Ectodermal cell (in vitro differentiated cells): ENCODE results near the gene KIAA1217.
"Not testable (repeated sequence)": the region's sequence is repeated elsewhere in the genome, so short reads cannot be mapped to it uniquely, and the experiment has no call there.

Source experiments
- H3K27ac ChIP-seq: 2 replicates; pipeline ENCODE4 v1.7.0; 2013; ENCODE audit warnings: mild to moderate bottlenecking, low read depth, low read length; ENCODE audit not compliant: insufficient read depth, poor library complexity, severe bottlenecking
- H3K27me3 ChIP-seq: 2 replicates; pipeline ENCODE4 v1.7.0; 2013; ENCODE audit warnings: mild to moderate bottlenecking, low read length; ENCODE audit not compliant: insufficient read depth, control insufficient read depth, poor library complexity, severe bottlenecking
- H3K36me3 ChIP-seq: one replicate; pipeline ENCODE4 v1.7.0; 2013; ENCODE audit warnings: low read length; ENCODE audit not compliant: control insufficient read depth, insufficient read depth
- H3K4me1 ChIP-seq: one replicate; pipeline ENCODE4 v1.7.0; 2013; ENCODE audit warnings: low read length; ENCODE audit not compliant: control insufficient read depth, insufficient read depth
- H3K4me3 ChIP-seq: 2 replicates; pipeline ENCODE4 v1.7.0; 2013; ENCODE audit warnings: low read depth, low read length, control low read depth; ENCODE audit not compliant: insufficient read depth
- H3K9me3 ChIP-seq: 2 replicates; pipeline ENCODE4 v1.7.0; 2013; ENCODE audit warnings: mild to moderate bottlenecking, low read length, moderate library complexity; ENCODE audit not compliant: control insufficient read depth
- WGBS, 2 experiments: methylation state at CpG; one replicate each; pipeline ENCODE4 v1.1.7; 2013; ENCODE audit warnings: missing lambda C conversion rate in 2 of 2; 5-methylcytosine and 5-hydroxymethylcytosine counted together

Gene KIAA1217

DNA sequence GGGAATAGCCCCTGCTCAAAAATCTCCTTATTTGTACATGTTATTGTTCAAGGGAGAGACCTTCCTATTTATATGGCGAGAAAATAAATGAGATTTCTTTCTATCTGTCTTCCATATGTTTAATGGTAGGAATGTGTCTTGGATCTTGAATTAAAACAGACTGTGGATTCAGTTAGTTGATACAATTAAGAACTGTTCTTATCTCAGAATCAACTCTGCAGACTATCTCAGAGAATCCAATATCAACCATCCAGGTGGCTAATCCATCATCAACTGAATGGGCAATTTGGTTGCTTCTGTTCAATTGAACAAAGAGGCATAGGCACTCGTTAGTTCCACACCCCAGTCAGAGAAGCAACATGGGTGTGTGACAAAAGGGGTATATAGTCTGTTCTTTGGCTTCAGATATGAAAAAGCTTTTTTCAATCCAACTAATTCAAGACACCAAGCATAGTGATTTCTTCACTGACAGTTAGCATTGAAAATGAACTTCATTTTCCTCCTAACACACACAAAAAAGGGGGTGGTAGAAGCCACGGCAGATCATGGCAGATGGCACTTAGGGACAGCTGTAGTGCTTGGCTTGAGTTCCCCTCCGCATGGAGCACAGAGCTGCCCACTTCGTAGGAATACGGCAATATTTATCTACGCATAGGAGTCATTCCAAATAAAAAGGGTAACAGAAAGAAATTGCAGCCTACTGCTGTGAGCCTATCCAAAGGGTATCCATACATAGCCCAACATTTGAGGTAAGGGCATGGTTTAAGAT lies 135.9 kb downstream of the KIAA1217 start:
- Histone ChIP-seq H3K27me3 (no peaks in the 10 kb centered on the region), H3K4me3 (no peak overlapping the region), H3K27ac (no peak overlapping the region), H3K4me1 (peaks cover 8% of the 10 kb centered on the region), H3K36me3 (no peaks in the 10 kb centered on the region), H3K9me3 (no peaks in the 10 kb centered on the region)
- WGBS, 2 experiments = 91 to 94% methylated on average over 7 of the region's 7 CpGs

DNA sequence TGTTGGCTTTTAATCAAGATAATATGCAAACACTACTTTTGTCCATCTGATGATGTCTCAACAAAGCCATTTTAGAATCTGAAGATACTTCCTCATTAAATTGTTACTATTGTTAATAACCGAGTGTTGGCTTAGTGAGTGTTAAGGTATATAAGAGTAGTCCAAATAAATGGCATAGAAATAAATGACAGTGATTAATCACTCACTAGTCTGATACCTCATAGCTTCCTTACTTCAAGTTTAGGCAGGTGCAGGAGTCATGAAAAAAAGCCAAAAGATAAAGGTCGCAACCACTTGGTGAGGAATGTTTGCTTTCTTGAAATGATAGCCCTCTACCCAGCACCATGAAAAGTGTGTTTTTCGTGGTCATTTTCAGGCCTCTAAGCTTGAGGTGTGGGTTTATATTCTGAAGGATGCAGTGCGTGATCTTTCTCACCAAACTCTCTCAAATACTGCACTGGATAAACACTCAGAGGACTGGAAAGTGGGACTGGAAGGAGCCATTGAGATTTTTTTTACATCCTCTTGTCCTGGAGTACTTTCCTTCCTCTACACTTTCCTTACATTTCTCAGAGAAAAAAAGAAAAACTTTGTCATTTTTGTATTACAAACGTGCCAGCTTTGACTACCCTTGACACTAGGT lies 138.1 kb downstream of the KIAA1217 start:
- no peaks in the 10 kb centered on the region for H3K36me3 ChIP-seq
- H3K4me1 ChIP-seq = peaks cover 16% of the 10 kb centered on the region
- no peaks in the 10 kb centered on the region for H3K27me3 ChIP-seq
- WGBS, 2 experiments = 92 to 97% methylated on average over 3 of the region's 5 CpGs
- no peaks in the 10 kb centered on the region for H3K9me3 ChIP-seq
- no peak overlapping the region for H3K4me3 ChIP-seq
- no peak overlapping the region for H3K27ac ChIP-seq

DNA sequence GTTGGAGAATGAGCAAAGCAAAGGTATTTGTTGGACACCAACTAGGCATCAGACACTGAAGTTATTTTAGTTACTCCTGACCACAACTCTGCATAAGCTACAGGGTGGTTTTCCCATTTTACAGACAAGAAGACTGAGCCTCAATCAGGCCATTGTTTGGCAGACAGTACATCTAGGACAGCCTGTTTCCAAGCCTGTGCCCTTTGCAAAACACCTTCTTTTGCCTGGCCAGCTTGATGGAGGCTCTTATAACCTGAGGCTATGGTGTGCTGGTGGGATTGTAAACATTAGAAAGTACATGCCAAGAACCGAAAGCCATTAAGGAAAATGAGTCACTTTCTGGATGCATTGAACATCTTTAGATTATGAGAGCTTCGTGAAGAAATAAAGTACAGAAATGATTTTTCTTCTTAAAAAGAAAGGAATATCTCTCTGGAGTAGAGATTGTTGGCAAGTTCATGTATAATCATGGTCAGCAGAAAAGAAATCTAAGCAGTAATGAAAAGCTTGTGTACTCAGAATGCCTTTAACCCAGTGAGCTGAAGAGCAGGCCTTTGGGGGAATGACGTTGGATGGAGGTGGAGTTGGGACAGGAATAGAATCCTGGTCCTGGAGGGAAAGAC lies 140.6 kb downstream of the KIAA1217 start:
- peaks cover 28% of the 10 kb centered on the region for H3K4me1 ChIP-seq
- no peak overlapping the region for H3K27ac ChIP-seq
- H3K4me3 ChIP-seq = no peak overlapping the region
- no peaks in the 10 kb centered on the region for H3K36me3 ChIP-seq
- WGBS, 2 experiments = 90 to 94% methylated on average over 3 of the region's 3 CpGs
- H3K27me3 ChIP-seq = no peaks in the 10 kb centered on the region
- no peaks in the 10 kb centered on the region for H3K9me3 ChIP-seq

DNA sequence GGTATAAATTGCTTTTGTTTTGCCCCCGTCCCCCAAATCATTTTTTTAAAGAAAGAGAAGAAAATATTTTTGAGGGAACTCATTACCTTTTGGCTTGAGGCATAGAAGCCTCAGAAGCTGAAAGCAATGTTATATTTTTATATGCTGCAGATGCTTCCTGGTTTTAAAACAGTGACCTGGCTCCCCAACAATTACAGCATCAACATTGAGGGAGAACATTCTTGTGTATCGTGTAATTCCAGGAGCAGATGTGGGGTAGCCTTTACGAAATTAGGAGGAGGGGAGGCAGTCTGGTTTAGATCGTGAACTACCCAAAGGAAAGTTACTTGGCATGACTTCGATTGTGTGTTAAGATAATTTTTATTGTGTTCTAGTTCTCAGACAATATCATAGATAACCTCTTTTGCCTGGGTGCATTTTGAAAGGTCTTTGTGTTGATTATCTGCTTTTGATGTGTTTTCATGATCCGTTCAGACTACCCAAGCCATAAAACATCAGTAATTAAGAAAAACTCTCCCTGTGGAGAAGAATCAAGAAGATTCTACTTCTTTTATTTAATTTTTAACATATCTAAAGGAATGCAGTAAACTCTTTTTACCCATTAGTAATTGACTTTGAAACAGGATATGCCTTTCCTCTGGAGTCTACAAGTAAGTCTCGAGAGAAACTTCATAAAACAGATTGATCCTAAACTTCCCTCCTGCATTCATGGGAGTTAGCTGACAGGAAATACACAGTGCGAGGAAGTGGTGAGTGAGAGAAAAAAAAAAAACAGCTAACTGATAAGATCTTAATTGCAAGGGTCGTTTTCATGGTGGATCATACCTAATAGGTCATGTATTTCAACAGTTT lies 141.4 kb downstream of the KIAA1217 start:
- 88 to 93% methylated on average over 7 to 9 of the region's 9 CpGs for WGBS, 2 experiments
- Histone ChIP-seq H3K4me3 (no peak overlapping the region), H3K36me3 (no peaks in the 10 kb centered on the region), H3K27me3 (no peaks in the 10 kb centered on the region), H3K27ac (no peak overlapping the region), H3K9me3 (no peaks in the 10 kb centered on the region), H3K4me1 (peaks cover 29% of the 10 kb centered on the region)

DNA sequence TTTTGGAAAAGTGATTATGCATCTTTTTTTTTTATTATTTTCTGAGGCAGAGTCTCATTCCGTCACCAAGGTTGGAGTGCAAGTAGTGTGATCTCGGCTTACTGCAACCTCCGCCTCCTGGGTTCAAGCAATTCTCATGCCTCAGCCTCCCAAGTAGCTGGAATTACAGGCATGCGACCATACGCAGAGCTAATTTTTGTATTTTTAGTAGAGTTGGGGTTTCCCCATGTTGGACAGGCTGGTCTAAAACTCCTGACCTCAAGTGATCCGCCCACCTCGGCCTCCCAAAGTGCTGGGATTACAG lies 141.9 kb downstream of the KIAA1217 start:
- H3K9me3 ChIP-seq, H3K36me3 ChIP-seq: not testable (repeated sequence)
- 95% methylated on average over 7 of the region's 7 CpGs for WGBS, 2 experiments

DNA sequence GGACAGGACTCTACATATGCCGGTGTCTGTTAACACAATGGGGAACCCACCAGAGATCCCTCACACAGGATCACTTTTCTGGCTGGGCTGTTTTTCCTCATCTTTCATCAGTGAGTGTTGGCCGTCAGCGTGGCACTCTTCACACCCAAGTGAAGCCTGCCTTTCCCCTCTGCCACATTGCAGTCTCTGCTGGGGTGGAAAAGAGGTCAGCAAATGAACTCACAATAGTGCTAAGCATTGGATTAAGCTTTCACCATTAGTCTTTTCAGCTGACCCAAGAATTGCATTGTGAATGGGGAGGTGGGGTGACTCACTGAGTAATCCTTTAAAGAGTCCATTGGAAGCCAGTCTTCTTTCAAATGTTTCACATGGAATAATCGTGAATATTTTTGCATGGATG lies 143.0 kb downstream of the KIAA1217 start:
- Histone ChIP-seq H3K27ac (no peak overlapping the region), H3K36me3 (no peaks in the 10 kb centered on the region), H3K9me3 (no peaks in the 10 kb centered on the region), H3K27me3 (no peaks in the 10 kb centered on the region), H3K4me3 (no peak overlapping the region), H3K4me1 (peaks cover 34% of the 10 kb centered on the region)
- WGBS, 2 experiments = 69 to 77% methylated on average over 4 of the region's 4 CpGs

More for the DNA sequence above, 141.9 kb downstream of the KIAA1217 start:
- not testable (repeated sequence) for H3K27me3 ChIP-seq, H3K4me3 ChIP-seq, H3K27ac ChIP-seq
- peaks cover 31% of the 10 kb centered on the region for H3K4me1 ChIP-seq

DNA sequence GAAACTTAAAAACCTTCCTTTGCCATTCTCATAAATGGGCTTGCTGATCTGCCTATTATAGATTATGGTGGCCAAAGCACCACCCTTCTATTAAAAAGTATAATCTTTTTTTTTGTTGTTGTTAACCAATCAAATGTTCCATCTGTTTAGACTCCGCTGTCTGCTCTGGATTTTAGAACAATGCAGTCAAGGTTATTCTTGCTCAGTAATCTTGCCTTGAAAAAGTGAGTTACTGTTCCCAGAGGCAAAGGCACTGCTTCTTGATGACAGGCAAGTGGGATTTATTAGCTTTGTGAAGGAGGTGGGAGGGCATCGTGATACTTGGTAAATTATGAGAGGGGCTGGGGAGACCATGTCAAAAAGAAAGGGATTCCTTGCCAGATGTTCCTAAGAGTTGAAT lies 143.5 kb downstream of the KIAA1217 start:
- WGBS, 2 experiments = 91 to 95% methylated on average over 2 of the region's 2 CpGs
- H3K27me3 ChIP-seq = no peaks in the 10 kb centered on the region
- H3K4me3 ChIP-seq = no peak overlapping the region

DNA sequence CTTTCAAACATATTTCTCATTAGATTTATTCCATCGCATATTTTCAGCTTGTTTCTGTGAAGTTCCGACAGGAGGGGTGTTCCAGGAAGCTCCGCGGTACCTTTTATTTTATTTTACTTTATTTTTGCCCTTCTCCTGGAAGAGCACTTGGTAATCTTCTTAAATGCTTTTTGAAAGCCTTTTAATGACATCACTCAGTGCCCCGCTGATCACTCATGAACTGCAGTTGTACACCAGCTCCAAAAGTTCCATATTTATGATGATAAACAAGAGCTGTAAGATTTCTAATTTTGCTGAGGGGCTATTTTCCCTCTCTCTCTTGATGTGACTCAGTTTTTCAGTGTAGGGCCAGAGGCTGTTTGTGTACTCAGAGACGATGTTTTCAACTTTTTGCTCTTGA lies 144.4 kb downstream of the KIAA1217 start:
- Histone ChIP-seq H3K27me3 (no peaks in the 10 kb centered on the region), H3K36me3 (no peaks in the 10 kb centered on the region), H3K4me1 (peaks cover 47% of the 10 kb centered on the region), H3K27ac (no peak overlapping the region), H3K4me3 (no peak overlapping the region), H3K9me3 (no peaks in the 10 kb centered on the region)
- WGBS, 2 experiments = 97 to 98% methylated on average over 6 of the region's 6 CpGs

More for the DNA sequence above, 143.5 kb downstream of the KIAA1217 start:
- no peak overlapping the region for H3K27ac ChIP-seq
- H3K36me3 ChIP-seq = no peaks in the 10 kb centered on the region
- H3K4me1 ChIP-seq = peaks cover 39% of the 10 kb centered on the region
- H3K9me3 ChIP-seq = no peaks in the 10 kb centered on the region

DNA sequence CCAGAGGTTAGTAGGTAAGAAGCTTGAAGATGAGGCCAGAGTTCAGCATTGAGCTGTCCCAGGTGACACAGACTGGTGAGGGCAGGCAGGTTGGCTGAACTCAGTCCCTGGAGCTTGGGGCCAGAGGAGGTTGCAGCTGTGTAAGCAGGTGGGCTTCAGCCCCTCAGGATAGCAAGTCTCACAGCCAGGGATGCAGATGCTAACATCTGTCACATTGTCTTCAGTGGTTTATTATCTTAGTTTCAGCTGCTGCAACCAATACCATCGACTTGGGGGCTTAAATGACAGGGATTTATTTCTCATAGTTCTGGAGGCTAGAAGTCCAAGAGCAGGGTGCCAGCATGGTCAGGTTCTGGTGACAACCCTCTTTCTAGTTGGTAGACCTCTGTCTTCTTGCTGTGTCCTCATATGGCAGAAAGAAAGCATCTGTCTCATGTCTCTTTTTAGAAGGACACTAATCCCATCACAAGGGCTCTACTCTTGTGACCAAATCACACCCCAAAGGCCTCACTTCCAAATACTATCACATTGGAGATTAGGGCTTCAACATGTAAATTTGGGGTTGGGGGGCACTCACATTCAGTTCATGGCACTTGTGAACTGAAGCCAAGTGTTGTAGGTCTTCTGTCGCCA lies 146.2 kb downstream of the KIAA1217 start:
- H3K4me1 ChIP-seq = peaks cover 51% of the 10 kb centered on the region
- 92 to 94% methylated on average over 2 of the region's 2 CpGs for WGBS, 2 experiments
- H3K36me3 ChIP-seq = no peaks in the 10 kb centered on the region

More for the DNA sequence above, 146.2 kb downstream of the KIAA1217 start:
- Histone ChIP-seq H3K27me3 (no peaks in the 10 kb centered on the region), H3K27ac (no peak overlapping the region), H3K4me3 (no peak overlapping the region), H3K9me3 (no peaks in the 10 kb centered on the region)
